Panc1 (cell line): ENCODE measurements around the gene ANKH. TPM values are rescaled to one million over a fixed set of nuclear protein-coding genes. Genes with fewer than 3 reads are reported as not detected.

Experiments used
- ATAC-seq: fragments of 200-7000 bp; cut with Tn5 transposase; 2 replicates; pipeline ENCODE4 v1.9.1; 2020; ENCODE audit warnings: mild to moderate bottlenecking, moderate library complexity
- BruUV-seq: library from RNA; stranded (reverse); fragments of 400-500 nt; replicated peaks from 2 replicates; lab custom pipeline; 2021; lab: Mats Ljungman, UMichigan
- CTCF ChIA-PET: fragments of 300-600 bp; sonication (Branson Sonifier 250); formaldehyde crosslinking; loops from one replicate; lab custom pipeline; 2022; ENCODE audit warnings: antibody characterized with exemption; lab: Charles Lee
- POLR2A ChIA-PET: fragments of 300-600 bp; sonication (Branson Sonifier 250); formaldehyde crosslinking; loops from one replicate; lab custom pipeline; 2022; ENCODE audit warnings: antibody characterized with exemption; lab: Charles Lee
- DNase-seq: peaks from one replicate; pipeline ENCODE4 v3.0.0-alpha.2; 2010; ENCODE audit warnings: low read depth, low spot score
- H3K27ac ChIP-seq: 2 replicates; pipeline ENCODE4 v1.5.1; 2011; ENCODE audit warnings: mild to moderate bottlenecking, low read length, inconsistent platforms
- H3K27me3 ChIP-seq: fragments of 200-500 bp; sonication (Bioruptor generic); 2 replicates; pipeline ENCODE4 v1.6.0; 2014; ENCODE audit warnings: low read length, inconsistent platforms; ENCODE audit not compliant: control insufficient read depth, insufficient read depth
- H3K36me3 ChIP-seq: fragments of 200-500 bp; sonication (Bioruptor generic); 2 replicates; pipeline ENCODE4 v1.5.1; 2014; ENCODE audit warnings: inconsistent platforms, mild to moderate bottlenecking, low read length, moderate library complexity; ENCODE audit not compliant: control insufficient read depth, insufficient read depth
- H3K4me1 ChIP-seq: 2 replicates; pipeline ENCODE4 v1.5.1; 2011; ENCODE audit warnings: inconsistent platforms, mild to moderate bottlenecking, low read length, moderate library complexity; ENCODE audit not compliant: control insufficient read depth, insufficient read depth
- H3K4me3 ChIP-seq, 2 experiments: 2 replicates each; pipeline ENCODE4 v1.5.1; 2011 to 2012; ENCODE audit warnings: low read depth in 2 of 2, low read length in 2 of 2, mild to moderate bottlenecking in 2 of 2, inconsistent platforms in 1 of 2, moderate library complexity in 1 of 2
- H3K9me3 ChIP-seq: fragments of 200-500 bp; sonication (Bioruptor generic); 2 replicates; pipeline ENCODE4 v1.5.1; 2014; ENCODE audit warnings: low read depth, mild to moderate bottlenecking, inconsistent platforms, low read length, moderate library complexity; ENCODE audit not compliant: control insufficient read depth, insufficient read depth
- CTCF ChIP-seq: fragments of 450-650 bp; IDR thresholded peaks from 2 replicates; pipeline ENCODE4 v1.5.1; 2017; ENCODE audit warnings: mild to moderate bottlenecking
- POLR2AphosphoS5 ChIP-seq: IDR thresholded peaks from 2 replicates; pipeline ENCODE4 v1.6.1; 2012; ENCODE audit warnings: mild to moderate bottlenecking, low read depth, low read length, moderate library complexity
- REST ChIP-seq, 2 experiments: IDR thresholded peaks; 2 replicates each; pipeline ENCODE4 v1.6.1; 2011 to 2012; ENCODE audit warnings: low read depth in 2 of 2, control low read depth in 1 of 2, low read length in 1 of 2, mild to moderate bottlenecking in 1 of 2, moderate library complexity in 1 of 2; ENCODE audit not compliant: insufficient read depth in 1 of 2
- SIN3A ChIP-seq: IDR thresholded peaks from 2 replicates; pipeline ENCODE4 v1.6.1; 2012; ENCODE audit warnings: low read depth, mild to moderate bottlenecking, low read length, moderate library complexity, borderline replicate concordance; ENCODE audit not compliant: insufficient read depth
- TCF7L2 ChIP-seq: IDR thresholded peaks from 2 replicates; pipeline ENCODE4 v1.6.1; 2011; ENCODE audit warnings: mild to moderate bottlenecking, low read depth, low read length, inconsistent platforms
- in situ Hi-C: cut with HindIII; loops from 2 replicates; pipeline ENCODE4 v1.10.0; 2016; ENCODE audit warnings: low sequenced_read_pairs, low pct_unique_long_range_greater_than_20kb
- intact Hi-C: fragments of 100-400 bp; cut with micrococcal nuclease; formaldehyde crosslinking; loops from one replicate; pipeline ENCODE4 v1.10.0; 2022; ENCODE audit not compliant: unreplicated experiment
- total RNA-seq: library from RNA; stranded (reverse); gene quantifications from one replicate; pipeline ENCODE4 v1.2.1, GENCODE V29; 2021; ENCODE audit not compliant: unreplicated experiment

The ANKH gene
- total RNA-seq, 1 experiment from 2014 or later, result 11.2 TPM

- Histone ChIP-seq H3K27me3 (no peaks in the 10 kb centered on the region), H3K27ac (no peak overlapping the region), H3K4me3 (no peak overlapping the region), H3K4me1 (no peaks in the 10 kb centered on the region), H3K9me3 (no peaks in the 10 kb centered on the region), H3K36me3 (no peaks in the 10 kb centered on the region)
- ChIA-PET CTCF (no interaction called here), POLR2A (no interaction called here)
- in situ Hi-C loops (no loop called here), intact Hi-C loops (loop anchor here (5.0 kb wide), 1 partner anchor 674 kb away; no protein-coding TSS in a partner anchor)
- BruUV-seq, result no TSS peak
- DNase-seq, result no peak
- TF ChIP-seq POLR2AphosphoS5, result no peak
- no peak for TF ChIP-seq CTCF
- TF ChIP-seq REST (IDR thresholded peaks at IDR 0.05; ENCODE audit: insufficient read depth in 1 of 2, low read depth in 2 of 2, low read length in 1 of 2), result no peak
- TF ChIP-seq TCF7L2, result no peak
- no peak for TF ChIP-seq SIN3A
- no peak for ATAC-seq
These were observed 10.3 kb downstream of the ANKH start for GRCh38 chr5:14861123-14861765.

GRCh38 chr5:14859980-14860379 is 11.6 kb downstream of the ANKH start:
- H3K4me1 ChIP-seq, result no peaks in the 10 kb centered on the region
- ChIA-PET POLR2A (no interaction called here), CTCF (no interaction called here)
- DNase-seq (no peak), ATAC-seq (no peak)
- in situ Hi-C loops, result no loop called here
- intact Hi-C loops, result loop anchor here (5.0 kb wide), 1 partner anchor 673 kb away; no protein-coding TSS in a partner anchor
- no peaks in the 10 kb centered on the region for H3K27me3 ChIP-seq
- BruUV-seq, result no TSS peak
- no peak for TF ChIP-seq POLR2AphosphoS5
- TF ChIP-seq TCF7L2, result no peak
- no peak for TF ChIP-seq SIN3A
- no peak for TF ChIP-seq REST (IDR thresholded peaks at IDR 0.05; ENCODE audit: insufficient read depth in 1 of 2, low read depth in 2 of 2, low read length in 1 of 2)
- no peak for TF ChIP-seq CTCF
- H3K9me3 ChIP-seq, result no peaks in the 10 kb centered on the region
- no peak overlapping the region for H3K4me3 ChIP-seq
- H3K36me3 ChIP-seq, result no peaks in the 10 kb centered on the region
- H3K27ac ChIP-seq, result no peak overlapping the region
